ENCODE data around the gene GH1. TPM values are rescaled to one million over a fixed set of nuclear protein-coding genes. Genes with fewer than 3 reads are reported as not detected.

GH1 gene
- total RNA-seq, 1 donor from 2014 or later: not detected

GRCh38 chr17:63934183-63935112, 15.8 kb upstream of the GH1 start:
- H3K27me3 ChIP-seq (ENCODE audit: control insufficient read depth, insufficient read depth, low read length): peaks cover 2% of the 10 kb centered on the region
- no peak for DNase-seq (ENCODE audit: low read depth)
- no peak for TF ChIP-seq CTCF (IDR thresholded peaks at IDR 0.05; ENCODE audit: insufficient read depth, low read length, poor library complexity, severe bottlenecking)
- no peaks in the 10 kb centered on the region for H3K36me3 ChIP-seq (ENCODE audit: control insufficient read depth, insufficient read depth, low read length)
- no peak overlapping the region for H3K4me3 ChIP-seq (ENCODE audit: low read depth, low read length)

GRCh38 chr17:63933598-63933997, 15.0 kb upstream of the GH1 start:
- Histone ChIP-seq H3K27me3 (ENCODE audit: control insufficient read depth, insufficient read depth, low read length) (peaks cover 2% of the 10 kb centered on the region), H3K4me3 (ENCODE audit: low read depth, low read length) (no peak overlapping the region), H3K36me3 (ENCODE audit: control insufficient read depth, insufficient read depth, low read length) (no peaks in the 10 kb centered on the region)
- no peak for TF ChIP-seq CTCF (IDR thresholded peaks at IDR 0.05; ENCODE audit: insufficient read depth, low read length, poor library complexity, severe bottlenecking)
- no peak for DNase-seq (ENCODE audit: low read depth)

DNA sequence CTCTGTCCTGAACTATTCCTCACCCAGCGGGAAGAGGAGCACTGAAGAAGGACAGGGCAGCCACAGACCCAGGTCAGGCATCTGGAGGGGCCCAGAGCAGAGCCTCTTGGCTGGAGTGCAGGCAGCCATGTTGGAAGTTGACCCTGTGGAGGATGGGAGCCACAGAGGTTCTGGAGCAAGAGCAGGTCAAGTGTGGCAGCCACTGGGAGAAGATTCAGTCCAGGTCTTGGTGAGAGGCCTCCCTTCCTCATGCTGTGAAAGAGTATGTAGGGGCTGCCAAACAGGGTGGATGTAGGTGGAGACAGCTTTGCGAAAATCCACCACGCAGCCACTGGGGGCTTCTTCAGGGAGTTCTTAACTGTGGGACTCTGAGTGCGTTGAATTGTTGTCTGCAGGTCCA, 14.1 kb upstream of the GH1 start:
- H3K36me3 ChIP-seq (ENCODE audit: control insufficient read depth, insufficient read depth, low read length): no peaks in the 10 kb centered on the region
- peaks cover 2% of the 10 kb centered on the region for H3K27me3 ChIP-seq (ENCODE audit: control insufficient read depth, insufficient read depth, low read length)
- H3K4me3 ChIP-seq (ENCODE audit: low read depth, low read length): no peak overlapping the region
- TF ChIP-seq CTCF (IDR thresholded peaks at IDR 0.05; ENCODE audit: insufficient read depth, low read length, poor library complexity, severe bottlenecking): no peak
- no peak for DNase-seq (ENCODE audit: low read depth)

GRCh38 chr17:63931981-63932561, 13.4 kb upstream of the GH1 start, which contains the start of gene CD79B:
TSS of gene CD79B (minus strand) at chr17:63932331. CDS start at chr17:63932261, 70 bp downstream.
- no peak for DNase-seq (ENCODE audit: low read depth)
- peaks cover 2% of the 10 kb centered on the region for H3K27me3 ChIP-seq (ENCODE audit: control insufficient read depth, insufficient read depth, low read length)
- H3K36me3 ChIP-seq (ENCODE audit: control insufficient read depth, insufficient read depth, low read length): no peaks in the 10 kb centered on the region
- H3K4me3 ChIP-seq (ENCODE audit: low read depth, low read length): no peak within 1 kb of the TSS
- no peak for TF ChIP-seq CTCF (IDR thresholded peaks at IDR 0.05; ENCODE audit: insufficient read depth, low read length, poor library complexity, severe bottlenecking)

- no peaks in the 10 kb centered on the region for H3K36me3 ChIP-seq (ENCODE audit: control insufficient read depth, insufficient read depth, low read length)
- no peak for DNase-seq (ENCODE audit: low read depth)
Measured at GRCh38 chr17:63930951-63931575, 12.4 kb upstream of the GH1 start.

More at GRCh38 chr17:63930951-63931575, 12.4 kb upstream of the GH1 start:
- H3K27me3 ChIP-seq (ENCODE audit: control insufficient read depth, insufficient read depth, low read length): peaks cover 2% of the 10 kb centered on the region
- no peak for TF ChIP-seq CTCF (IDR thresholded peaks at IDR 0.05; ENCODE audit: insufficient read depth, low read length, poor library complexity, severe bottlenecking)
- H3K4me3 ChIP-seq (ENCODE audit: low read depth, low read length): no peak overlapping the region
